ENCODE results near the gene GNPNAT1.

The GNPNAT1 gene

DNA sequence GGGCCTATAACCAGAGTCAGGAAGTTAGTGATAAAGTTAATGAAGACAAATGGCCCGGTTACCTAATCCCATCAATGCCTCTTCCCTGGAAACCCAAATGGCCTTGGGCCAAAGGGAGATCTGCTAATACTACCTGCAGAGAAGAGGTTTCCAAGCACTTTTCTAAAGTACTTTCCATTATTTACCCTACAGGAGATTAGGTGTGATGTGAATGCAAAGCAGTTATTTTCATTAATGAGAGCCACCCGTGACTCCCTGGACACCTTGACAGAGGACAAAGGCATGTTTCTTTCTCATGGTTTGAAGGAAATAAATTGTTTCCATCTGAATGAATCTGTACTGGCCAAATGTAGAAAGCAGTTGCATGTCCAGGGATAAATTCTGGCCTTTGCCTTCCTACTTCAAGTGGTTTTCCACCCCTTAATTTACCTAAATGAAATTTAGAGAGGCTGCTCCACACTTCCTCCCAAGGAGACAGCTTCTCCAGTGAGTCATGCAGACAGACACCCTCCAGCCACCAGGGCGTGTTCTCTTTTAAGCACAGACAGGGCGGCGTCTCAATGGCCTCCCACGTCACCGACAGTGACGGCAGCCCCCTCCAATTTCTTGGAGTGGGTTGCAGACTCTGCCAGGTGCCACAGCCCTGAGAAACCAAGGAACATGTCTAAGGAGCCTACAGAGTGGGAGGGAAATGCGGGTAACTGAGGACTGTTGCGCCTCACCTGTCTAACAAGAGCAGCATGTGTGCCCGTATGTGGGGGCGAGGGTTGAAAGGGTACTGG lies 43.9 kb upstream of the GNPNAT1 start:
- Histone ChIP-seq H3K18ac (ENCODE audit: low read length) (peak overlapping the region; percentile 87), H3K9ac (ENCODE audit: low read depth, low read length, poor library complexity) (no peak overlapping the region), H3K14ac (ENCODE audit: low read length) (no peak overlapping the region), H3K27me3 (ENCODE audit: control insufficient read depth in 3 of 3, insufficient read depth in 3 of 3, low read depth in 1 of 3, low read length in 3 of 3) (no peaks in the 10 kb centered on the region), H3K4me1 (ENCODE audit: control insufficient read depth in 2 of 2, insufficient read depth in 1 of 2, low read depth in 1 of 2, low read length in 2 of 2) (peaks cover 0 to 12% of the 10 kb centered on the region in 2 donors), H3K9me3 (replicated peaks in 1 of 2; ENCODE audit: control insufficient read depth in 2 of 2, insufficient read depth in 1 of 2, low read depth in 1 of 2, low read length in 2 of 2) (no peaks in the 10 kb centered on the region), H4K91ac (ENCODE audit: low read depth, low read length, poor library complexity) (no peak overlapping the region), H3K79me1 (ENCODE audit: low read depth, low read length) (no peaks in the 10 kb centered on the region), H3K4me2 (ENCODE audit: insufficient read depth, low read length, poor library complexity, severe bottlenecking) (no peak overlapping the region), H3K23ac (ENCODE audit: low read depth, low read length, poor library complexity) (peak overlapping the region; percentile 6), H3K36me3 (replicated peaks in 1 of 2; ENCODE audit: control insufficient read depth in 2 of 2, insufficient read depth in 2 of 2, low read length in 2 of 2) (no peaks in the 10 kb centered on the region), H4K8ac (ENCODE audit: low read depth, low read length) (no peak overlapping the region), H2AK5ac (ENCODE audit: low read depth, low read length) (no peak overlapping the region), H2AFZ (ENCODE audit: low read length) (no peak overlapping the region), H3K27ac (replicated peaks; ENCODE audit: low read length) (peak overlapping the region; percentile 52), H2BK15ac (ENCODE audit: low read length) (peak overlapping the region; percentile 8), H2BK5ac (ENCODE audit: low read length) (no peak overlapping the region), H3K4ac (ENCODE audit: low read length) (no peak overlapping the region), H2BK12ac (ENCODE audit: low read length) (no peak overlapping the region), H3K4me3 (ENCODE audit: low read length in 2 of 2) (no peak overlapping the region), H2BK120ac (ENCODE audit: low read depth, low read length) (no peak overlapping the region)
- DNase-seq (ENCODE audit: low spot score) = no peak
- WGBS, 2 donors (ENCODE audit: extremely low coverage in 2 of 2, insufficient read length in 2 of 2, insufficient replicate concordance in 1 of 2) = no CpG with 5 or more reads among the region's 12 CpGs

- no peak overlapping the region for H3K4ac ChIP-seq (ENCODE audit: low read length)
- DNase-seq (ENCODE audit: low spot score) = no peak
- no peak overlapping the region for H2AFZ ChIP-seq (ENCODE audit: low read length)
- no CpG with 5 or more reads among the region's 1 CpG for WGBS, 2 donors (ENCODE audit: extremely low coverage in 2 of 2, insufficient read length in 2 of 2, insufficient replicate concordance in 1 of 2)
- no peak overlapping the region for H4K8ac ChIP-seq (ENCODE audit: low read depth, low read length)
- no peak overlapping the region for H3K27ac ChIP-seq (replicated peaks; ENCODE audit: low read length)
- peaks cover 0 to 12% of the 10 kb centered on the region in 2 donors for H3K4me1 ChIP-seq (ENCODE audit: control insufficient read depth in 2 of 2, insufficient read depth in 1 of 2, low read depth in 1 of 2, low read length in 2 of 2)
- H2BK120ac ChIP-seq (ENCODE audit: low read depth, low read length) = no peak overlapping the region
- no peak overlapping the region for H3K23ac ChIP-seq (ENCODE audit: low read depth, low read length, poor library complexity)
- H4K91ac ChIP-seq (ENCODE audit: low read depth, low read length, poor library complexity) = no peak overlapping the region
- no peak overlapping the region for H3K18ac ChIP-seq (ENCODE audit: low read length)
- H3K9ac ChIP-seq (ENCODE audit: low read depth, low read length, poor library complexity) = no peak overlapping the region
- no peak overlapping the region for H2AK5ac ChIP-seq (ENCODE audit: low read depth, low read length)
- no peak overlapping the region for H2BK15ac ChIP-seq (ENCODE audit: low read length)
- no peak overlapping the region for H3K4me3 ChIP-seq (ENCODE audit: low read length in 2 of 2)
- H3K27me3 ChIP-seq (ENCODE audit: control insufficient read depth in 3 of 3, insufficient read depth in 3 of 3, low read depth in 1 of 3, low read length in 3 of 3) = no peaks in the 10 kb centered on the region
- no peak overlapping the region for H3K4me2 ChIP-seq (ENCODE audit: insufficient read depth, low read length, poor library complexity, severe bottlenecking)
- no peaks in the 10 kb centered on the region for H3K9me3 ChIP-seq (replicated peaks in 1 of 2; ENCODE audit: control insufficient read depth in 2 of 2, insufficient read depth in 1 of 2, low read depth in 1 of 2, low read length in 2 of 2)
- H3K79me1 ChIP-seq (ENCODE audit: low read depth, low read length) = no peaks in the 10 kb centered on the region
- H3K14ac ChIP-seq (ENCODE audit: low read length) = no peak overlapping the region
- no peaks in the 10 kb centered on the region for H3K36me3 ChIP-seq (replicated peaks in 1 of 2; ENCODE audit: control insufficient read depth in 2 of 2, insufficient read depth in 2 of 2, low read length in 2 of 2)
- H2BK5ac ChIP-seq (ENCODE audit: low read length) = no peak overlapping the region
- no peak overlapping the region for H2BK12ac ChIP-seq (ENCODE audit: low read length)
Observed at GRCh38 chr14:52834440-52834842, 43.0 kb upstream of the GNPNAT1 start.

DNA sequence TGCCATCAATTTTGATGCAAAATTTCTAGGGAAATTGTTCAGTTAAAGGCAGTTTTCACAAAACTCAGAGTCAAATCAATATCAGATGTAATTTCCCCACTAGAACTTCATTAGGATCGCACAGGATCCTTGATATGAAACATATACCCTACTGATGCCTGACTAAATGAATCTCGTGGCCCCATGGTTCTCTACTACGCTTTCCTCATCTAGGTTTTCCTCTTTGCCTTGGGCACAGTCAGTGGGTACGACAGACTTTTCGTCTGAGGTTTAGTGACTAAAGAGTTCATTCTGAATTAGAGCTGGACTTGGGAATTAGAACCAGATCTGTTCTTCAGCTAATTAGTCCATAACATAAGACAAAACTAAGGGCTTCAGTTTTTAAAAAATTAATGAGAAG lies 42.5 kb upstream of the GNPNAT1 start:
- no peak overlapping the region for H2BK5ac ChIP-seq (ENCODE audit: low read length)
- H3K4me1 ChIP-seq (ENCODE audit: control insufficient read depth in 2 of 2, insufficient read depth in 1 of 2, low read depth in 1 of 2, low read length in 2 of 2) = peaks cover 0 to 12% of the 10 kb centered on the region in 2 donors
- H2AK5ac ChIP-seq (ENCODE audit: low read depth, low read length) = no peak overlapping the region
- H2AFZ ChIP-seq (ENCODE audit: low read length) = no peak overlapping the region
- H3K4me2 ChIP-seq (ENCODE audit: insufficient read depth, low read length, poor library complexity, severe bottlenecking) = no peak overlapping the region
- no peaks in the 10 kb centered on the region for H3K79me1 ChIP-seq (ENCODE audit: low read depth, low read length)
- no peak overlapping the region for H3K23ac ChIP-seq (ENCODE audit: low read depth, low read length, poor library complexity)
- H3K4me3 ChIP-seq (ENCODE audit: low read length in 2 of 2) = no peak overlapping the region
- H2BK15ac ChIP-seq (ENCODE audit: low read length) = no peak overlapping the region
- no peak overlapping the region for H4K8ac ChIP-seq (ENCODE audit: low read depth, low read length)
- no peak overlapping the region for H4K91ac ChIP-seq (ENCODE audit: low read depth, low read length, poor library complexity)
- H2BK120ac ChIP-seq (ENCODE audit: low read depth, low read length) = no peak overlapping the region
- H3K27ac ChIP-seq (replicated peaks; ENCODE audit: low read length) = no peak overlapping the region
- H3K36me3 ChIP-seq (replicated peaks in 1 of 2; ENCODE audit: control insufficient read depth in 2 of 2, insufficient read depth in 2 of 2, low read length in 2 of 2) = no peaks in the 10 kb centered on the region
- H3K9me3 ChIP-seq (replicated peaks in 1 of 2; ENCODE audit: control insufficient read depth in 2 of 2, insufficient read depth in 1 of 2, low read depth in 1 of 2, low read length in 2 of 2) = no peaks in the 10 kb centered on the region
- no peak overlapping the region for H3K9ac ChIP-seq (ENCODE audit: low read depth, low read length, poor library complexity)
- WGBS, 2 donors (ENCODE audit: extremely low coverage in 2 of 2, insufficient read length in 2 of 2, insufficient replicate concordance in 1 of 2) = no CpG with 5 or more reads among the region's 5 CpGs
- no peak overlapping the region for H3K14ac ChIP-seq (ENCODE audit: low read length)
- H3K4ac ChIP-seq (ENCODE audit: low read length) = no peak overlapping the region
- H3K18ac ChIP-seq (ENCODE audit: low read length) = no peak overlapping the region
- no peak for DNase-seq (ENCODE audit: low spot score)
- H3K27me3 ChIP-seq (ENCODE audit: control insufficient read depth in 3 of 3, insufficient read depth in 3 of 3, low read depth in 1 of 3, low read length in 3 of 3) = no peaks in the 10 kb centered on the region
- no peak overlapping the region for H2BK12ac ChIP-seq (ENCODE audit: low read length)

DNA sequence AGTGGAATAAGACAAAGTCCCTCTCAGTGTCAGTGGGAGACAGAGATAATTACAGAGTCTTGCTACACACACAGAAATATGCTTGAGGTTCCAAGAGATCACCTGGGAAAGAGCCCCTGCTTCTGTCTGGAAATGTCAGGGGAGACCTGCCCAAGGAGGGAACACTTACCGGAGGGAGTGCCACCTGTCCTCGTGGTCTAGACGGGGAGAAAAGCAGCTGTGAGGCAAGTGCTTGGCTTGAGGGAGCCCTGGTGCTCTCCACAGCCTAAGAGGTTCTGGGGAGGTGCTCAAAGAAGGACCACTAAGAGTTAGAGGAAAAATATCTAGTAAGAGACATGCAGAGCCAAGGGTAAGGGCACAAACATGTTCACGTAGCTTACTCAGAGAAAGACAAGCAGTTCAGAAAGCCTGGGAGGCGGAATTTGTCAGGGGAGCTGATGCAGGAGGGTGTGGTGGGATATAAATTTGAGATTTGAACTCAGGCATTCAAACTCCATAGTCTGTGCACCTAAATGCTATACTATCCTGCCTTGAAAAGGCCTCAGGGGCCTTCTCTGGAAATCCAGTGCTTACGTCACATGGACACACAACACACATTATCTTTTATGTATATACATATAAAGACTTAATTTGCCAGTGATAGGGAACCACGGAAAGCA lies 38.2 kb upstream of the GNPNAT1 start:
- no peak overlapping the region for H2BK15ac ChIP-seq (ENCODE audit: low read length)
- H2BK120ac ChIP-seq (ENCODE audit: low read depth, low read length) = no peak overlapping the region
- no peak overlapping the region for H2BK12ac ChIP-seq (ENCODE audit: low read length)
- no peaks in the 10 kb centered on the region for H3K36me3 ChIP-seq (replicated peaks in 1 of 2; ENCODE audit: control insufficient read depth in 2 of 2, insufficient read depth in 2 of 2, low read length in 2 of 2)
- H2AK5ac ChIP-seq (ENCODE audit: low read depth, low read length) = no peak overlapping the region
- H3K4me2 ChIP-seq (ENCODE audit: insufficient read depth, low read length, poor library complexity, severe bottlenecking) = no peak overlapping the region
- no peak for DNase-seq (ENCODE audit: low spot score)
- H4K91ac ChIP-seq (ENCODE audit: low read depth, low read length, poor library complexity) = no peak overlapping the region
- no peak overlapping the region for H3K18ac ChIP-seq (ENCODE audit: low read length)
- no peaks in the 10 kb centered on the region for H3K79me1 ChIP-seq (ENCODE audit: low read depth, low read length)
- no peak overlapping the region for H3K14ac ChIP-seq (ENCODE audit: low read length)
- H2BK5ac ChIP-seq (ENCODE audit: low read length) = no peak overlapping the region
- no CpG with 5 or more reads among the region's 7 CpGs for WGBS, 2 donors (ENCODE audit: extremely low coverage in 2 of 2, insufficient read length in 2 of 2, insufficient replicate concordance in 1 of 2)
- no peak overlapping the region for H3K23ac ChIP-seq (ENCODE audit: low read depth, low read length, poor library complexity)
- no peak overlapping the region for H4K8ac ChIP-seq (ENCODE audit: low read depth, low read length)
- H3K4me3 ChIP-seq (ENCODE audit: low read length in 2 of 2) = no peak overlapping the region
- H2AFZ ChIP-seq (ENCODE audit: low read length) = peak overlapping the region; percentile 6
- H3K4me1 ChIP-seq (ENCODE audit: control insufficient read depth in 2 of 2, insufficient read depth in 1 of 2, low read depth in 1 of 2, low read length in 2 of 2) = peaks cover 0 to 11% of the 10 kb centered on the region in 2 donors
- no peak overlapping the region for H3K4ac ChIP-seq (ENCODE audit: low read length)
- H3K27ac ChIP-seq (replicated peaks; ENCODE audit: low read length) = no peak overlapping the region
- H3K9me3 ChIP-seq (replicated peaks in 1 of 2; ENCODE audit: control insufficient read depth in 2 of 2, insufficient read depth in 1 of 2, low read depth in 1 of 2, low read length in 2 of 2) = no peaks in the 10 kb centered on the region
- H3K9ac ChIP-seq (ENCODE audit: low read depth, low read length, poor library complexity) = no peak overlapping the region
- no peaks in the 10 kb centered on the region for H3K27me3 ChIP-seq (ENCODE audit: control insufficient read depth in 3 of 3, insufficient read depth in 3 of 3, low read depth in 1 of 3, low read length in 3 of 3)
